Activated CD4-positive, alpha-beta T cell treated with anti-CD3 and anti-CD28 coated beads, Interleukin-2, amount 50 U/mL, for 48 hours (primary cell): ENCODE data around the gene TUBB3.
"Not testable (repeated sequence)": the region's sequence is repeated elsewhere in the genome, so short reads cannot be mapped to it uniquely, and the experiment has no call there.

Experiments used
- DNase-seq, 2 experiments: peaks; one replicate each; pipeline ENCODE4 v3.0.0-alpha.2; 2020

TUBB3 gene

GRCh38 chr16:89968074-89968473 is 44.9 kb downstream of the TUBB3 start:
- not testable (repeated sequence) for DNase-seq

- no peak for DNase-seq
Measured at GRCh38 chr16:89969741-89970410, 46.7 kb downstream of the TUBB3 start.

- no peak for DNase-seq
Measured at GRCh38 chr16:89971495-89972243, 48.5 kb downstream of the TUBB3 start.

- peak; percentile 85 to 89 for DNase-seq
Measured at GRCh38 chr16:89972244-89973234, 49.4 kb downstream of the TUBB3 start.

- no peak for DNase-seq
Measured at GRCh38 chr16:89973235-89973634, 50.1 kb downstream of the TUBB3 start.

- DNase-seq, result no peak
Measured at GRCh38 chr16:89973654-89974335, 50.7 kb downstream of the TUBB3 start.

- no peak for DNase-seq
Measured at GRCh38 chr16:89974870-89975269, 51.7 kb downstream of the TUBB3 start.

- peak; percentile 30 to 58 for DNase-seq
Measured at GRCh38 chr16:89981414-89981813, 58.3 kb downstream of the TUBB3 start.

GRCh38 chr16:89982318-89982717 is 59.2 kb downstream of the TUBB3 start:
- DNase-seq, result no peak

GRCh38 chr16:89983536-89983935 is 60.4 kb downstream of the TUBB3 start:
- peak; percentile 32 to 53 for DNase-seq

- no peak for DNase-seq
Measured at GRCh38 chr16:89984216-89984615, 61.1 kb downstream of the TUBB3 start.

- no peak for DNase-seq
Measured at GRCh38 chr16:89985219-89985618, 62.1 kb downstream of the TUBB3 start.
